ENCODE measurements around the gene SLC39A5.
"Not testable (repeated sequence)": the region's sequence is repeated elsewhere in the genome, so short reads cannot be mapped to it uniquely, and the experiment has no call there.

The SLC39A5 gene

GRCh38 chr12:56282579-56282978, 52.7 kb downstream of the SLC39A5 start:
- no peak for DNase-seq

- DNase-seq = not testable (repeated sequence)
These were observed 54.4 kb downstream of the SLC39A5 start for GRCh38 chr12:56284263-56284662.

DNA sequence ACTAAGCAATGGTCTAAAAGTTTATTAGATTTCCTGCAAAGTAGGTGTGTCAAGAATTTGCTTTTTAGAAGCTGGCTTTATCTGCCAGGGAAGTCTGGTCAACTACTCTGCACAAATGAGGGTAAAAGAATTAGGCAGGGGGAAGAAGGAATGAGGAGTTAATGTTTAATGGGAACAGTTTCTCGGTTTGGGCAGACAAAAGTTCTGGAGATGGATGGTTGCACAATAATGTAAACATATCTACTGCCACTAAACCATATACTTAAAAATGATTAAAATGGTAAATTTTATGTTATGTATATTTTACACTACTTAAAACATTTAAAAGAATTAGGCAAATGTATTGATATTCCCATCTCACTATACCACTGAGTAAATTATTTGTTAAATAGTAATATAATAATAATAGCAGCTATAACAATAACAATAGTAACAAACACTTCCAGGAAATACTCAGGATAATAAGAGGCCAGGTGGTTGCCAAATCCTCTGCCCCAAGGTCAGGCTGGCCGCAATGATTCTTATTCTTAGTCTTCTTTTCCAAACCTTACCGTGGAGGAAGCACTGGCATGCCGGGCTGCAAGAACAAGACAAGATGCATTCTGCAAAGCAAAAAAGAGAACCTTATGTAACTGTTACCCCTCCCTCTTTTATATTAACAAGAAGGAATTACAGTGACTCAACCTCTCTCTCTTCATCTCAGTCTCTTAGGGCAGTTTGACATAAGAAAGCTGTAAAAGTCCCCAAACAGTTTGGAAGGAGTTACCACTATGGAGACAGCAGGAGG, 56.4 kb downstream of the SLC39A5 start:
- DNase-seq = no peak

Data from activated CD8-positive, alpha-beta memory T cell treated with anti-CD3 and anti-CD28 coated beads, Interleukin-2, amount 50 U/mL, for 48 hours (primary cell).